Measurements from ENCODE around the gene HGS.

DNA sequence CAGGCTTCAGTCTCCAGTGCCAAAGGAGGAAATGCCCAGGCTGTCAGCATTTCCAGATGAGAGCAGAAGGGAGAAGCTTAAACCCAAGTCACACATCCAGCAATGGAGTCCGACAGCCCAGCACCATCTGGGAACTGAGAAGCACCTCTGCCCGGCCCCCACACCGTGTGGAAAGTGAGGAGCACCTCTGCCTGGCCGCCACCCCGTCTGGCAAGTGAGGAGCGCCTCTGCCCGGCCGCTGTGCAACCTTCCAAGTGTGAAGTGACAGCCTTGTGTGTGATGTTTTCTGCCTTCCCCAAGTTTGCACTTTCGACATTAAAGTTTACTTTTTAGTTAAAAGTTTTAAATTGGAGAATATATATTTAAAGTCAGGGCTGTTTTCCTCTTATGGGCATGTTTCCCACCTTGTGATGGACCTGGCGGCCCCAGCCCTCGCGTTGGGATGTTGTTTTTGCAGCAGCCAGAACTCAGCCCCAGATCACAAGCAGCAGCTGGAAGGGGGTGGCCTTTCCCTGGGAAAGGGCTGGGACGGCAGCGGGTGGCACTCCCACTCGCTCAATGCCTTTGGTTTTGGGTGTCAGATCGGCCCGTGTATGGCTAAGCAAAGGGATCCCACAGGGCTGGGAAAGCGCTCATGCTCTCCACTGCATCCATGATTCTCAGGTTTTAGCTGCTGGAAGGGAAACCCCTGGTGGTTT lies 10.1 kb upstream of the HGS start:
- TF ChIP-seq EZH2 (IDR thresholded peaks at IDR 0.05; ENCODE audit: insufficient read depth, poor library complexity, severe bottlenecking) (no peak), EZH2phosphoT487 (IDR thresholded peaks at IDR 0.05; ENCODE audit: insufficient read depth, low read depth) (no peak)
